HG03439 (cell line): ENCODE data around the gene ARPP19.
"Not testable (repeated sequence)": the region's sequence is repeated elsewhere in the genome, so short reads cannot be mapped to it uniquely, and the experiment has no call there.

Source experiments
- ATAC-seq: cut with Tn5 transposase; IDR thresholded peaks from one replicate; pipeline ENCODE4 v1.9.1; 2021; ENCODE audit warnings: mild to moderate bottlenecking, moderate library complexity; ENCODE audit not compliant: unreplicated experiment

Gene ARPP19

GRCh38 chr15:52515343-52515742 is 53.5 kb downstream of the ARPP19 start:
- no peak for ATAC-seq

- no peak for ATAC-seq
Measured at GRCh38 chr15:52514482-52514881, 54.3 kb downstream of the ARPP19 start.

- not testable (repeated sequence) for ATAC-seq
Measured at GRCh38 chr15:52512869-52513268, 56.0 kb downstream of the ARPP19 start.

- no peak for ATAC-seq
Measured at GRCh38 chr15:52511084-52511483, 57.7 kb downstream of the ARPP19 start.

GRCh38 chr15:52509500-52510245 is 59.2 kb downstream of the ARPP19 start:
- no peak for ATAC-seq

GRCh38 chr15:52506549-52506948 is 62.3 kb downstream of the ARPP19 start:
- no peak for ATAC-seq

- ATAC-seq = no peak
Measured at GRCh38 chr15:52505151-52505550, 63.7 kb downstream of the ARPP19 start.

- ATAC-seq = peak; percentile 70
Measured at GRCh38 chr15:52503788-52504496, 64.9 kb downstream of the ARPP19 start.

- ATAC-seq = no peak
Measured at GRCh38 chr15:52502608-52503007, 66.2 kb downstream of the ARPP19 start.

- ATAC-seq = no peak
Measured at GRCh38 chr15:52499506-52499905, 69.3 kb downstream of the ARPP19 start.

GRCh38 chr15:52498706-52499105 is 70.1 kb downstream of the ARPP19 start:
- no peak for ATAC-seq
